GM19351 (cell line): ENCODE data around the gene ACOT12.
"Not testable (repeated sequence)": the region's sequence is repeated elsewhere in the genome, so short reads cannot be mapped to it uniquely, and the experiment has no call there.

Source experiments
- ATAC-seq: cut with Tn5 transposase; IDR thresholded peaks from one replicate; pipeline ENCODE4 v1.9.1; 2021; ENCODE audit warnings: mild to moderate bottlenecking, moderate library complexity; ENCODE audit not compliant: unreplicated experiment

The ACOT12 gene

GRCh38 chr5:81393783-81394718 lies at the start of gene ACOT12:
ACOT12 (minus strand) TSS chr5:81394134; CDS start chr5:81394114, 20 bp downstream.
- ATAC-seq: no peak

- no peak for ATAC-seq
Observed at GRCh38 chr5:81435023-81435422, 41.1 kb upstream of the ACOT12 start.

GRCh38 chr5:81429985-81430384 lies 36.1 kb upstream of the ACOT12 start:
- no peak for ATAC-seq

GRCh38 chr5:81429363-81429762 lies 35.4 kb upstream of the ACOT12 start:
- ATAC-seq: no peak

GRCh38 chr5:81428861-81429260 lies 34.9 kb upstream of the ACOT12 start:
- no peak for ATAC-seq

GRCh38 chr5:81428446-81428845 lies 34.5 kb upstream of the ACOT12 start:
- no peak for ATAC-seq

GRCh38 chr5:81427566-81427965 lies 33.6 kb upstream of the ACOT12 start:
- no peak for ATAC-seq

- ATAC-seq: no peak
Observed at GRCh38 chr5:81426359-81427030, 32.6 kb upstream of the ACOT12 start.

GRCh38 chr5:81425569-81425968 lies 31.6 kb upstream of the ACOT12 start:
- ATAC-seq: no peak

GRCh38 chr5:81424728-81425127 lies 30.8 kb upstream of the ACOT12 start:
- ATAC-seq: no peak

GRCh38 chr5:81422671-81423070 lies 28.7 kb upstream of the ACOT12 start:
- ATAC-seq: no peak

GRCh38 chr5:81420039-81420667 lies 26.2 kb upstream of the ACOT12 start:
- no peak for ATAC-seq

GRCh38 chr5:81418606-81419005 lies 24.7 kb upstream of the ACOT12 start:
- ATAC-seq: no peak

GRCh38 chr5:81417052-81417451 lies 23.1 kb upstream of the ACOT12 start:
- no peak for ATAC-seq

- no peak for ATAC-seq
Observed at GRCh38 chr5:81409896-81410295, 16.0 kb upstream of the ACOT12 start.

- no peak for ATAC-seq
Observed at GRCh38 chr5:81409361-81409760, 15.4 kb upstream of the ACOT12 start.

- no peak for ATAC-seq
Observed at GRCh38 chr5:81408496-81408895, 14.6 kb upstream of the ACOT12 start.

- not testable (repeated sequence) for ATAC-seq
Observed at GRCh38 chr5:81407811-81408210, 13.9 kb upstream of the ACOT12 start.

- ATAC-seq: no peak
Observed at GRCh38 chr5:81405126-81405891, 11.4 kb upstream of the ACOT12 start.

- no peak for ATAC-seq
Observed at GRCh38 chr5:81402192-81402930, 8.4 kb upstream of the ACOT12 start.
